Fibroblast of peridontal ligament (primary cell): ENCODE results near the gene CLCN2.

ENCODE experiments used
- DNase-seq: peaks from one replicate; pipeline ENCODE4 v3.0.0-alpha.2; 2010; ENCODE audit errors: extremely low read depth

CLCN2 gene

DNA sequence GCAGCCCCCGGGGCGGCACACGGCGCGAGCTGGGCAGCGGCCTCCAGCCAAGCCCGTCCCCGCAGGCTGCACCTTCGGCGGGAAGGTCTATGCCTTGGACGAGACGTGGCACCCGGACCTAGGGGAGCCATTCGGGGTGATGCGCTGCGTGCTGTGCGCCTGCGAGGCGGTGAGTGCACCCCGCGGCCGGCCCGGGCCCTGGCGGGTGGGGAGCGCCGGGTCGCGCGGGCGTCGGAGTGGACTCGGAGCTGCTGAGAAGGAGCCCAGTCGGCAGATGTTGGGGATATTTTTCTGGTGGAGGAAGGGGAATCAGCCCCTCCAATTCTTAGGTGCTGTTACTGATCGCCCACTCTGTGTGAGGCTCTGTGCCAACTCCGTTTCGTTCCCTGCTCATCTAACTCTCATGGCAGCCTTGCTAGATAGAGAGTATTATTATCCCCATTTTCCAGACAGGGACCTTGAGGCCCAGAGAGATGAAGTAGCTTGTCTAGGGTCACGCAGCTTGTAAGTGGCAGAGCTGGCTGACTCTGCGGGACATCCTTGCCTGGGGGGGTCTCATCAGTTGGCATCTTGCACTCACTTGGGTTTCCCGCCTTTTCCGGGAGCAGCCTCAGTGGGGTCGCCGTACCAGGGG is 19.3 kb upstream of the CLCN2 start:
- DNase-seq, result no peak

DNA sequence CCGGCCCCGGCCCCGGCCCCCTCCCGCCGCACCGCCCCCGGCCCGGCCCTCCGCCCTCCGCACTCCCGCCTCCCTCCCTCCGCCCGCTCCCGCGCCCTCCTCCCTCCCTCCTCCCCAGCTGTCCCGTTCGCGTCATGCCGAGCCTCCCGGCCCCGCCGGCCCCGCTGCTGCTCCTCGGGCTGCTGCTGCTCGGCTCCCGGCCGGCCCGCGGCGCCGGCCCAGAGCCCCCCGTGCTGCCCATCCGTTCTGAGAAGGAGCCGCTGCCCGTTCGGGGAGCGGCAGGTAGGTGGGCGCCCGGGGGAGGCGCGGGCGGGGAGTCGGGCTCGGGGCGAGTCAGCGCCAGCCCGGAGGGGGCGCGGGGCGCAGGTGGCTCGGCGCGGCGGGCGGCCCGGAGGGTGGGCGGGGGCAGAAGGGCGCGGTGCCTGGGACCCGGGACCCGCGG is 18.8 kb upstream of the CLCN2 start:
- DNase-seq, result peak; percentile 19

DNA sequence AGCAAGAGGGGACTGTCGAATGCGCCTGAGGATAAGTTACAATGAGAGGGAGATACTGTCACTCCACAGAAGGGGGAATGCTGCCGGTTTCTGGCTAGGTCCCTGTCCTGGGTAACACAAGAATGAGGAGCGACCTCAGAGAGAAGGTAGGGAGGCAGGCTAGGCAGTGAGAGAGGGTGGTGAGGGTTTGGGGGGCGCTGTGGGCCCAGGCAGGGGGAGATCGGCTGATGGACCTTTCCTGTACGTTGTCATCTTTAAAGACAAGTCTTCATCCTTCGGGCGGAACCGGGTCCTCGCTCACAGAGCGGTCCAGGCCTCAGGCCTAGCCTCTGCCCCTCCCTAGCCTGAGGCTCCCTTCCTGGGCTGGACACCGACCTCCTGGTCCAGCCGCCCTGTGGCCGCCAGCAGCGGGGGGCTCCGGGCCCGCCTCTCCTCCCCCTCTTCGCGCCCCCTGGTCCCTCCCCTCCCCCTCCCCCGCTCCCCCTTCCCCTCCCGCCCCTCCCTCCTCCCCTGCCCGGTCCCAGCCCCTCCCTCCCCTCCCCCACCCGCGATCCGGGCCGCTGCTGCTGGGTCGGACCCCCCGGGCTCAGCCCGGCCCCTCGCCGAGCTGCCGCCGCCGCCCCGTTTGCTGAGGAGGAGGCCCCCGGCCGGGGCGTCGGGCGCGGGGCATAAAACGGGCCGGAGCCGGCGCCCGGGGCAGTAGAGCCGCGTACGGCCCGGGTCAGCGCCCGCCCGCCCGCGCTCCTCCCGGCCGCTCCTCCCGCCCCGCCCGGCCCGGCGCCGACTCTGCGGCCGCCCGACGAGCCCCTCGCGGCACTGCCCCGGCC is 18.2 kb upstream of the CLCN2 start, which contains the start of gene CHRD:
CHRD (plus strand) TSS at position 697 of the 827 bp plus-strand sequence. CDS start 265 bp downstream, outside the sequence.
- DNase-seq, result no peak

DNA sequence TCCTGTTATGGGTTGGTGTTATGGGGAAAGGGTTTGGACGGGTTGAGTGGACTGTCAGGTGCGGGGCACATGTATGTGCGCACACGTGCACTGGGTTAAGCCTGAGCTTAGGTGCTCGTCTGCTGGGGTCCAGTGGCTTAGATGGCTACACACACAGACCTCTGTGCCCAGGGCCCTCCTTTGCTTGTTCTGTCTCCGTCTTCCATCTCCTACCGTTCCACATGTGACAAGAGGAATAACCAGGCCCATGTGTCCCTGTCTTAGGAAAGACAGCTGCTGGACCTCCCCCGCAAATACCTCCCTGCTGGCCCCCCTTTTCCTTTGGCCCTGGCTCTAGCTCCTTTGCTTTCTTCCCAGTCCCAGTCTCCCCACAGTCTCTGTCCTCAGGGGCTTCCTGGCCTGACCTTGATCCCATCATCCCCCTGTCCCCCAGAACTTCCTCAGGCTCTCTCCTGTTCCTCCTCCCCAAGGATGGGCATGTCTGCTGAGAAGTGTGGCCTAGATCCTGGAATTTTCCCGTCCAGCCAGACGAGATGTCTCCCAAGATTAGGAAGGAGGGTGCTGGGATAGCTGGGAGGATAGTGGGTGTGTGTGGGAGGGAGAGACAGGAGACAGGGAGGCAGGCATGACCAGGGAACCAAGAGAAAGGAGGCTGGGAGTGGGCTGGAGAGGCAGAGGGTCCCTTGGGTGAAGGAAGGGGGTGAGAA is 17.4 kb upstream of the CLCN2 start:
- DNase-seq, result no peak

- no peak for DNase-seq
Observed at GRCh38 chr3:184377882-184378445, 16.6 kb upstream of the CLCN2 start, which contains the start of gene THPO. THPO (minus strand) TSS chr3:184378207; CDS start chr3:184376259, 1,948 bp downstream.

DNA sequence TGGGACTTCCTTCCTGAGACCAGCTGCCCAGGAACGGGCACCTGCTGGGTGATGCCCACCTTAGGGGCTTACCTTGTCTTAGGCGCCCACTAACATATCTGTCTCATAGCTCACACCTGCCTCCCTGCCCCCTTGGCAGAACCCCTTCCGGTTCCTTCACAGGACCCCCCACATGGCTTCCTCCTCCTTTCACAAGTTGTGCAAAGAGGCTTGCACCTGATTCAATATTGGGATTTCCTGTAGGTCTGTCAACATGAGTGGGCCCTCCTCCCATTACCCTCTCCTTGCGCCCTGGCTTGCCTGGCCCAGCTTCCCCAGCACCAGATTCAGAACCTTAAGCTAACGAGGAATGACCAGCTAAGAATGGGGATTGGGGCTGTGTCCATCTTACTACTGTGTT is 16.0 kb upstream of the CLCN2 start:
- DNase-seq, result no peak

DNA sequence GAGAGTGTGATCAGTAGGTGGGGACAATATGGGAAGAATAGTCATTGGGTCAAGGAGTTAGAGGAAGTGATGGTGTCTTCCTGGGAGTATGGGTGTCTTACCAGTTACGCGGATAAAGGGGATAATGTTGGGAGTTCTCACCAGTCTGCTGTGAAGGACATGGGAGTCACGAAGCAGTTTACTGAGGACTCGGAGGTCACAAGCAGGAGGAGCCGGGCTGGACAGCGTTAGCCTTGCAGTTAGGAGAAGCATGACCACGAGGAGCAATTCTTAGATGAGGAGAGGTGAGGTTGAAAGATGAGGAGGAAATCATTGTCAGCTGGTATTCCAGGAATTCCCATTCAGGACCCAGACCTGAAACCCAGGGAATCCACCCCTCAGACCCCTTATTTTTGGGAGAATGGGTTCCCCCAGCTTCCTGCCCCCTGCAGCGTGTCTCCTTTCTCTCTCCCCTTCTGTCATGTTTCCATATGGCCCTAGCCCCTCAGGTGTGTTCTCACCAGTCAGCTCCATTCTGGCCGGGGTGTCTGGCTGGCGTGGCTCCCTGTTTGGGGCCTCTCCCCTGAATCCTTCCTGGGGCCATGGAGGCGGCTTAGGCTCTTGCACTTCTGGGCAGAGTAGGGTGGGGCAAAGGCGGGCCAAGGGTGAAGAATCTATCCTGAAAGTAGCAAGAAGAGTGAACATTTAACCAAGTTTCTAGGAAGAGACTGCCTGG is 14.5 kb upstream of the CLCN2 start:
- no peak for DNase-seq

- peak; percentile 45 for DNase-seq
Observed at GRCh38 chr3:184373422-184373821, 12.0 kb upstream of the CLCN2 start.

GRCh38 chr3:184372911-184373310 is 11.5 kb upstream of the CLCN2 start:
- no peak for DNase-seq

GRCh38 chr3:184372296-184372821 is 11.0 kb upstream of the CLCN2 start:
- DNase-seq, result no peak

DNA sequence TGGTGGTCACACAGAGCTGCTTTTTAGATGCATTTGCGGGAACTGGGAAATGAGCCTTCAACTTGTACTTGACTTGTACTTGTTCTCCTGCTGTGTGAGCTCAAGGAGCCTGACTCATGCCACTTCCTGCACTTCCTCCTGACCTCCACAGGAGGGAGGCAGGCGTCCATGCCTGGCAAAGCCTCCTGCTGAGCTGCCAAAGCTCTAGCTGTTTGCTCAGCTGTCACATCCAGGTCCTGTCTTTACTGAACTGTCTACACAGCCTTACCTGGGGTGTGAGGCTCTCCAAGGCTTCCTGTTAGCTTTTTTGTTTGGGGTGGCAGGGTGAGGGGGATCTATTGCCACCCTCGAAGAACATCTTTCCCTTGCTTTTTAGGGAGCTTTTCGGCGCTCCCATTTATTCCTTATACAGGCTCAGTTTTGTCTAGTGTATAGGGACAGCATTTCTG is 10.2 kb upstream of the CLCN2 start:
- DNase-seq, result peak; percentile 89

- peak; percentile 83 for DNase-seq
Observed at GRCh38 chr3:184368586-184369183, 7.3 kb upstream of the CLCN2 start.

DNA sequence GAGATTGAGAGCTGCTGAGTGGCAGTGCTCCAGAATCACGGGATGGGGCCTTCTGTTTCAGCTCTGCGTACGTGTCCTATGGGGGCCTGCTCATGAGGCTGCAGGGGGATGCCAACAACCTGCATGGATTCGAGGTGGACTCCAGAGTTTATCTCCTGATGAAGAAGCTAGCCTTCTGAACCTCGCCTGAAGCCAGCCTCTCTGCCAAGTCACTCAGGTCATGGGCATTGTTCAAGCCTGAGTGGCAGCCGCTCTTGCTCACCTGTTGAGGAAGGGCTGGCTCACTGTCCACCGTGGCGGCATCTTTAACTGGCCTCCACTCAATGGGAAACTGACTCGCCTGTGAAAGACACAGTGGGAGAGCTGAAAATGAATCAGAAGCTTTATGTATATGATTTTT is 6.7 kb upstream of the CLCN2 start:
- no peak for DNase-seq

DNA sequence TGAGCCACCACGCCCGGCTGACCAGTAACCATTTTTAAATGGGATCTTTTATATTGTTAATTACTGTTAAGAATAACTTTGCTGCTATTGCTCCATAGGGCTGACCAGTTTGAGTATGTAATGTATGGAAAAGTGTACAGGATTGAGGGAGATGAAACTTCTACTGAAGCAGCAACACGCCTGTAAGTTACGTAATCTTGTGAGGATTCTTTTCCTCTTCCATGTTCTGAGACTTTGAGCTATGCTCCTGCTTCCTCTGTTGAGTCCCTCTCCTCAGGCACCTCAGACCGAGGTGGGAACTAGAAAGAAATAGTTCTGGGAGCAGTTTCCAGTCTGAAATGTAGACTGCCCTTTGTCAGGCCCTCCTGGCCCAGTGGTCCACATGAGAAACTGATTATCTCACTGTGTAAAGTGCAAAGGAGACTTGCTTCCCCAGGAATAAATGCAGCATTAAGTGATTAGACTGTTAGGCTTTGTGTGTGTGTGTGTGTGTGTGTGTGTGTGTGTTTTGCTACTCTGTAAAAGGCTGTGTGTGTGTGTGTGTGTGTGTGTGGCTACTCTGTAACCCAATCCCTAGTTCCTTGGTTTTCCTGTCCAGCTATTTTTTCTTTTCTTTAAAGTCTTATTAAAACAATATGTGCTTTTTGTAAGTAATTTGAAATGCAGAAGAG is 5.3 kb upstream of the CLCN2 start:
- peak; percentile 95 for DNase-seq

DNA sequence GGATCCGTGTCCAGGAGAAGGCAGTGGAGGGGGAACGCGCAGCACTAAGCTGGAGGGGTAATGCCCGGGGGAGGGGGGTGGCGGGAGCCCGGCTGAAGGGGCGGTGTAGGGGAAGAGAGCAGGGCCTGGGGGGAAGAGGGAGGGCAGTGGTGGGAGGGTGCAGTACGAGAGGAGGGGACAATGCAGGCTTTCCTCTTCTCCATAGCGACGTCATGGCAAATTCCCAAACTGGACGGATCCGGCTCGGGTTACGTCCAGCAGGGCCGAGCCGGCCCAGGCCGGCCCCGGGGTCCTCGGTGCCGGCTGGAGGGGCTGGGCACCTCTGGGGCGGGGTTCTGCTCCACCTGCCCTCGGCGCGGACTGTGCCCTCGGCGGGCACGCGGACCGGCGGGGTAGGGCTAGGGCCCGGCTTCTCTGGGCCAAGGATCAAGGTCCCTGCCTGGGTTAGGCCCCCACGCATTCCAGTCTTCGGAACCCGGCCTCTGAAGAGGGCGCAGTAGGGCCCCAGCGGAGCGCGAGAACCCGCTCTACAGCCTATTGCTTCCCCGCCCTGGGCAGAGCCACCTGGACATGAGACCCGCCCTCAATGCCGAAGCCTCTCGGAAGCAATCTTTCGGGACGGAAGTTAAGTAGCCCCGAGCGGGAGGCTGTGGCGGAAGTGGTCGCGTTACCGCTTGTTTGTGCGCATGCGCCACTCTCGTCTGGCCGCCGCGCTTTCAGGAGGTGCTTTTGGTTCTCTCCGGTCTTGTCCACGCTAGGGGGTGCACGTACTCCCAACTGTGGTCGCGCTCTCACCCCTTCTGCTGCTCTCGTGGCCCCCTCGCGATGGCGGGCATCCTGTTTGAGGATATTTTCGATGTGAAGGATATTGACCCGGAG is 1.5 kb upstream of the CLCN2 start:
- peak; percentile 97 for DNase-seq

DNA sequence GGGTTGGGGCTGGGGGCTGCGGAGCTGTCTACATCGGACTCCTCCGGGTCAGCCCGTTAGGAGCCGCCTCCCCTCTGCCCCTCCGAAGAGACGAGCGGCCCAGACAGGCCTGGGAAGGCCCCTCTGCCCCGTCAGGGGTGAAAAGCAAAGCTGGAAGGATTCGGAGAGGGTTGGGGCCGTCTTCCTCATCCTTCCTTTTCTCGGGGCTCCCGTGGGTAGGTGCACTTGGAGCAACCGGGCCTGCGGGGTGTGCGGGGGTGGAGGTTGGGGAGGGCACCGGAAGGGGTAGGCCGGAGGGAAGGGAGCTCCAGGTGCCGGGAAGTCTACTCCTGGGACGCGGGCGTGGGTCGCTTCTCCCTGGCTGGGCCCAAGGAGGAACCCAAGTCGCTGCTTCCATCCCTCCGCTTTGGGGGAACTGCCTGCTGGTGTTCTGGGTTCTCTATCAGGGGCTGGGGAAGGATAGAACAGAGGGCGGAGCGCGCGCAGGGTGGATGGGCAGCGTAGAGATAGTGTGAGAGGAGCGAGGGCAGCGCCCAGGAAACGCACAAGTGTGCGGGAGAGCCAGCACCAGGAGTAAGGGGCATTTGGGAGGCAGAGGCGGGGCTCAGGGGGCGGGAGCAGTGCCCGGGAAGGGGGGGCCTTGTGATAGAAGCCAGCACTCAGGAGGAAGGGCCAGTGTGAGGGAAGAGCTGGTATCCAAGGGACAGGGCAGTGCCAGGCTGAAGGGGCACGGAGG is 695 bp upstream of the CLCN2 start:
- peak; percentile 56 for DNase-seq

DNA sequence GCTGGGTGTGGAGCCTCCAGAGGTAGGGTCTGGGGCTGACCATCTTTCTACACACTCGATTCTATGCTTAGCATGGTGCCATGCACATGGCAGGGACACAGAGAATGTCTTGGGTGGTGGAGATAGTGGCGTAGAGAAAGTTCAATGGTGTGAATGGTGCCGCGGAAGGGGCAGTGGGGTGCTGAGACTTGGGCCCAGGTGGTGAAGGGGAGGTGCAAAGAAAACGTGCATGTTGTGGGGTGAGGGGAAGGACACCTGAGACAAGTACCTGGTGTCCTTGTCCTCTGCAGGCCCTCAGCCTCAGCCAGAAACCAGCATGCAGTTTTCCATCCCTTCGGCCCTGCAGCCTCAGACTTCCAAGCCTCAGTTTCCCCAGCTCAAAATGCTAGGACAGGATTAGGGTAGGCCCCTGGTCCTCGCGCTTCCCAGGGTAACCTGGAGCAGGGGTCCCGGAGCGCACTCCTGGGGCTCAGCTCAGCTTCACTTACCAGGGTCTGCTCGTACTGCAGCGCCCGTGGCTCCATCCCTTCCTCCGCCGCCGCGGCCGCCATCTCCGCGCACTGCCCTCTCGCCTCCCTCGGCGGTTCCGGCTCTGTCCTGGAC is 375 bp downstream of the CLCN2 start:
- DNase-seq, result no peak
